Measurements from ENCODE around the gene PTPMT1.

PTPMT1 gene

GRCh38 chr11:47593934-47594855, 28.8 kb downstream of the PTPMT1 start, which contains the start of gene C1QTNF4:
C1QTNF4 (minus strand) TSS chr11:47594411; CDS start chr11:47590810, 3,601 bp downstream.
- no peak for TF ChIP-seq CTCF (IDR thresholded peaks at IDR 0.05; ENCODE audit: low read depth, low read length)
- peak within 1 kb of the TSS; percentile 24 for H3K4me3 ChIP-seq (ENCODE audit: low read depth, low read length)

DNA sequence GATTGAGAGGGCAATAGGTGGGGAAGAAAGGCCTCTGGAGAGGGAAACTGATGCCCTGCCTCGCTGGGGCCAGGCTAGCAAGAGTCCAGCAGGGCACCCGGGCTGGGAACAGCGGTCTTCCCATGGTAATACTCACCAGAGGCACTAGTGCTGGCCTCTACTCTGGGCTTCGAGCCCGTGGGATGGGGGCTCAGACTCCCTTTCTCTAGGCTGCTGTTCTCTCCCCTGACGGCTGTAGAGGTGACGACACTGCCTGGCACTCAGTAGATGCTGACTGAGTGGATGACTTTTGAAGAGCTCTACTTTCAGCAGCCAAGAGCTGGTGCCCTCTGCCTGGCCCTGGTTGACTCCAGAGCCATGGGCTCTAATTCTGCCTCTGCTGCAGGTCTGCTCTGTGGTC, 29.6 kb downstream of the PTPMT1 start:
- no peak overlapping the region for H3K4me3 ChIP-seq (ENCODE audit: low read depth, low read length)
- no peak for TF ChIP-seq CTCF (IDR thresholded peaks at IDR 0.05; ENCODE audit: low read depth, low read length)

DNA sequence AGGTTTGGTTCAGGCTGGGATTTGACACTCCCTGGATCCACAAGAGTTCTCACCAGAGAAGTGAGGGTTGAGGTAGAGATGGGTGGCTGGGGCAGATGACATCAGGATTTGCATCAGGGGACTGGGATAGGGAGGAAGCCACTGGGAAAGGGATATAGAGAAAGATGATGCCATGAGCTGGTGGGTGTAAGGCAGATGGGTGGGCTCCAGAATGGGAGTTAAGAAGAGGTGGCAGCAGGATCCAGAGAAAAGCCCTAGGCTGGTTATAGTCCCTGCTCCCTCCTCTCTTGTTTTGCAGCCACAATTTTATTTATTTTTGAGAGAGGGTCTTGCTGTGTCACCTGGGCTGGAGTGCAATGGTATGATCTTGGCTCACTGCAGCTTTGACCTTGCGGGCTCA, 30.6 kb downstream of the PTPMT1 start:
- no peak for TF ChIP-seq CTCF (IDR thresholded peaks at IDR 0.05; ENCODE audit: low read depth, low read length)
- no peak overlapping the region for H3K4me3 ChIP-seq (ENCODE audit: low read depth, low read length)

- H3K4me3 ChIP-seq (ENCODE audit: low read depth, low read length) = no peak overlapping the region
- no peak for TF ChIP-seq CTCF (IDR thresholded peaks at IDR 0.05; ENCODE audit: low read depth, low read length)
These were observed 34.5 kb downstream of the PTPMT1 start for GRCh38 chr11:47599902-47600301.

DNA sequence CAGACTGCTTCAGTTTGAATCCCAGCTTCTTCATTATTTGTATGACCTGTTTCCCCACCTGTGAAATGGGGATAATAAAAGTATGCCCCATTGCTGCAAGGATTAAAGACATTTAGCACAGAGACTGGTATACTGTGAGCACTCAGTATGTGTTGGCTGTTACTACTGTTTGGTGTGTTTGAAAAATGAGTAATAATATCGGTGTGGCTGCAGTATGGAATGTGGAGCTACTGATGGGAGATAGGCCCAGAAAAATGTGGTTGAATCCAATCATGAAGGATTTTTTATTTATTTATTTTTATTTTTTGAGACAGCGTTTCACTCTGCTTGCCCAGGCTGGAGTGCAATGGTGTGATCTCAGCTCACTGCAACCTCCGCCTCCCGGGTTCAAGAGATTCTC, 37.9 kb downstream of the PTPMT1 start:
- H3K4me3 ChIP-seq (ENCODE audit: low read depth, low read length) = no peak overlapping the region
- no peak for TF ChIP-seq CTCF (IDR thresholded peaks at IDR 0.05; ENCODE audit: low read depth, low read length)

- no peak overlapping the region for H3K4me3 ChIP-seq (ENCODE audit: low read depth, low read length)
- TF ChIP-seq CTCF (IDR thresholded peaks at IDR 0.05; ENCODE audit: low read depth, low read length) = no peak
These were observed 40.5 kb downstream of the PTPMT1 start for GRCh38 chr11:47605921-47606320.

- no peak for TF ChIP-seq CTCF (IDR thresholded peaks at IDR 0.05; ENCODE audit: low read depth, low read length)
- no peak overlapping the region for H3K4me3 ChIP-seq (ENCODE audit: low read depth, low read length)
These were observed 41.3 kb downstream of the PTPMT1 start for GRCh38 chr11:47606731-47607130.
